IPS DF 19.7 (cell line): ENCODE measurements around the gene MICAL1.

Experiments
- DNase-seq: peaks from one replicate; pipeline ENCODE4 v3.0.0-alpha.2; 2013; ENCODE audit warnings: low read depth, low spot score

MICAL1 gene

GRCh38 chr6:109456111-109456583 lies 575 bp upstream of the MICAL1 start:
- DNase-seq: no peak

GRCh38 chr6:109454496-109455436 lies 806 bp downstream of the MICAL1 start:
- DNase-seq: no peak

GRCh38 chr6:109453594-109454495 lies 1.7 kb downstream of the MICAL1 start:
- DNase-seq: no peak

- no peak for DNase-seq
Observed at GRCh38 chr6:109453156-109453555, 2.4 kb downstream of the MICAL1 start.

GRCh38 chr6:109452181-109452580 lies 3.4 kb downstream of the MICAL1 start:
- DNase-seq: no peak

GRCh38 chr6:109451376-109451775 lies 4.2 kb downstream of the MICAL1 start:
- DNase-seq: no peak

- DNase-seq: no peak
Observed at GRCh38 chr6:109450801-109451200, 4.8 kb downstream of the MICAL1 start.

- DNase-seq: no peak
Observed at GRCh38 chr6:109449795-109450673, 5.5 kb downstream of the MICAL1 start.

- DNase-seq: no peak
Observed at GRCh38 chr6:109449064-109449794, 6.3 kb downstream of the MICAL1 start.

- no peak for DNase-seq
Observed at GRCh38 chr6:109448615-109449014, 7.0 kb downstream of the MICAL1 start.

- DNase-seq: no peak
Observed at GRCh38 chr6:109447878-109448555, 7.6 kb downstream of the MICAL1 start.

GRCh38 chr6:109447087-109447486 lies 8.5 kb downstream of the MICAL1 start:
- DNase-seq: no peak

- no peak for DNase-seq
Observed at GRCh38 chr6:109446541-109446940, 9.0 kb downstream of the MICAL1 start.

GRCh38 chr6:109446072-109446471 lies 9.5 kb downstream of the MICAL1 start:
- DNase-seq: no peak

GRCh38 chr6:109445382-109445781 lies 10.2 kb downstream of the MICAL1 start:
- no peak for DNase-seq

GRCh38 chr6:109443425-109443950 lies 12.1 kb downstream of the MICAL1 start:
- no peak for DNase-seq

GRCh38 chr6:109442393-109442924 lies 13.1 kb downstream of the MICAL1 start:
- no peak for DNase-seq

GRCh38 chr6:109441069-109441816 lies 14.3 kb downstream of the MICAL1 start:
- no peak for DNase-seq
